Activated CD8-positive, alpha-beta T cell treated with anti-CD3 and anti-CD28 coated beads for 36 hours (primary cell): ENCODE measurements around the gene NCKIPSD. TPM values are rescaled to one million over a fixed set of nuclear protein-coding genes. Genes with fewer than 3 reads are reported as not detected.
A peak's percentile ranks its signal among the peaks of the same experiment; 100 is the strongest.

Experiments used
- ATAC-seq: fragments of 200-7000 bp; cut with Tn5 transposase; one replicate; pipeline ENCODE4 v1.10.0; 2021; ENCODE audit warnings: mild to moderate bottlenecking, moderate library complexity
- CTCF ChIA-PET: fragments of 350-600 bp; sonication (Branson Sonifier 250); formaldehyde crosslinking; loops from one replicate; lab custom pipeline; 2021; ENCODE audit warnings: antibody characterized with exemption; lab: Charles Lee
- POLR2A ChIA-PET: fragments of 350-600 bp; sonication (Branson Sonifier 250); formaldehyde crosslinking; loops from one replicate; lab custom pipeline; 2021; ENCODE audit warnings: antibody characterized with exemption; lab: Charles Lee
- DNase-seq: peaks from one replicate; pipeline ENCODE4 v3.0.0-alpha.2; 2020
- H3K27ac Mint-ChIP-seq: one replicate; pipeline ENCODE4 v1.8.0; 2021; ENCODE audit warnings: mild to moderate bottlenecking, mixed read lengths
- H3K27me3 Mint-ChIP-seq: one replicate; pipeline ENCODE4 v1.8.0; 2021; ENCODE audit warnings: mixed read lengths
- H3K36me3 Mint-ChIP-seq: one replicate; pipeline ENCODE4 v1.8.0; 2021; ENCODE audit warnings: low read depth, mixed read lengths
- H3K4me1 Mint-ChIP-seq: one replicate; pipeline ENCODE4 v1.8.0; 2021; ENCODE audit warnings: low read depth, mixed read lengths
- H3K4me3 Mint-ChIP-seq: one replicate; pipeline ENCODE4 v1.8.0; 2021; ENCODE audit warnings: mild to moderate bottlenecking, moderate library complexity, mixed read lengths
- H3K9me3 Mint-ChIP-seq: one replicate; pipeline ENCODE4 v1.8.0; 2021; ENCODE audit warnings: mixed read lengths
- intact Hi-C: fragments of 100-400 bp; cut with micrococcal nuclease; formaldehyde crosslinking; loops from one replicate; pipeline ENCODE4 v1.10.0; 2022
- total RNA-seq, 2 experiments: library from RNA; stranded (reverse); gene quantifications; one replicate each; pipeline ENCODE4 v1.2.3, GENCODE V29; 2021
- TF ChIP-seq, protein P1 (sequence below): fragments of 200-600 bp; IDR thresholded peaks from one replicate; pipeline ENCODE4 v1.8.0; 2022; ENCODE audit warnings: antibody characterized with exemption, mild to moderate bottlenecking

The NCKIPSD gene
- total RNA-seq, 2 experiments from 2014 or later = 69.7 to 73.8 TPM

DNA sequence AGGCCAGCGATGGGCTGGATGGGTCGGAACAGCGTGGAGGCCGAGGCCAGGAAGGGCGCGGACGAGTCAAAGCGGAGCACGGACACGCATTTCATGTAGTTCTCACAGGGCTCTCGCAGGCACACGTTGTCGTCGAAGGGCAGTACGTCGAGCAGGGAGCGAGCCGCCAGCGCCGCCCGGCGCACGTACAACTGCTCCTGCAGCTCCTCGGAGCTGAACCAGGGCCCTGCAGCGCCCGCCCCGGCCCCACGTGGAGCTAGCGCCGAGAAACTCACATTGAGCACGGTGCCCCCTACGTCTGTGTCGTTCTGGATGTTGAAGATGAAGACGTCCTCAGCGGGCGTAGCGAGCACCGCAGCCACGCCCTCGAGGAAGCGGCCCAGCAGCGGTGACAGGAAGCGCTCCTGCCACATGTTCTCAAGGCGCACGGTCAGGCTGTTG, 28.9 kb downstream of the NCKIPSD start:
- ChIA-PET CTCF (interaction anchor here (0.7 to 4.2 kb wide), 5 partner anchors 21 to 256 kb away, joined by 3 to 22 read pairs (median 5); partner anchors contain the start of gene SLC26A6), POLR2A (interaction anchor here (0.8 to 3.4 kb wide), 6 partner anchors 13 to 184 kb away, joined by 3 to 25 read pairs (median 5); partner anchors contain the start of gene SLC26A6)
- peaks cover 13% of the 10 kb centered on the region for H3K27me3 Mint-ChIP-seq
- H3K36me3 Mint-ChIP-seq = peaks cover 21% of the 10 kb centered on the region
- intact Hi-C loops = no loop called here
- H3K4me3 Mint-ChIP-seq = peak overlapping the region; percentile 80
- H3K9me3 Mint-ChIP-seq = no peaks in the 10 kb centered on the region
- H3K4me1 Mint-ChIP-seq = peaks cover 19% of the 10 kb centered on the region
- peak overlapping the region; percentile 84 for H3K27ac Mint-ChIP-seq
- TF ChIP-seq, protein P1, sequence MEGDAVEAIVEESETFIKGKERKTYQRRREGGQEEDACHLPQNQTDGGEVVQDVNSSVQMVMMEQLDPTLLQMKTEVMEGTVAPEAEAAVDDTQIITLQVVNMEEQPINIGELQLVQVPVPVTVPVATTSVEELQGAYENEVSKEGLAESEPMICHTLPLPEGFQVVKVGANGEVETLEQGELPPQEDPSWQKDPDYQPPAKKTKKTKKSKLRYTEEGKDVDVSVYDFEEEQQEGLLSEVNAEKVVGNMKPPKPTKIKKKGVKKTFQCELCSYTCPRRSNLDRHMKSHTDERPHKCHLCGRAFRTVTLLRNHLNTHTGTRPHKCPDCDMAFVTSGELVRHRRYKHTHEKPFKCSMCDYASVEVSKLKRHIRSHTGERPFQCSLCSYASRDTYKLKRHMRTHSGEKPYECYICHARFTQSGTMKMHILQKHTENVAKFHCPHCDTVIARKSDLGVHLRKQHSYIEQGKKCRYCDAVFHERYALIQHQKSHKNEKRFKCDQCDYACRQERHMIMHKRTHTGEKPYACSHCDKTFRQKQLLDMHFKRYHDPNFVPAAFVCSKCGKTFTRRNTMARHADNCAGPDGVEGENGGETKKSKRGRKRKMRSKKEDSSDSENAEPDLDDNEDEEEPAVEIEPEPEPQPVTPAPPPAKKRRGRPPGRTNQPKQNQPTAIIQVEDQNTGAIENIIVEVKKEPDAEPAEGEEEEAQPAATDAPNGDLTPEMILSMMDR = no peak
- DNase-seq (peak; percentile 57), ATAC-seq (peak; percentile 2)

DNA sequence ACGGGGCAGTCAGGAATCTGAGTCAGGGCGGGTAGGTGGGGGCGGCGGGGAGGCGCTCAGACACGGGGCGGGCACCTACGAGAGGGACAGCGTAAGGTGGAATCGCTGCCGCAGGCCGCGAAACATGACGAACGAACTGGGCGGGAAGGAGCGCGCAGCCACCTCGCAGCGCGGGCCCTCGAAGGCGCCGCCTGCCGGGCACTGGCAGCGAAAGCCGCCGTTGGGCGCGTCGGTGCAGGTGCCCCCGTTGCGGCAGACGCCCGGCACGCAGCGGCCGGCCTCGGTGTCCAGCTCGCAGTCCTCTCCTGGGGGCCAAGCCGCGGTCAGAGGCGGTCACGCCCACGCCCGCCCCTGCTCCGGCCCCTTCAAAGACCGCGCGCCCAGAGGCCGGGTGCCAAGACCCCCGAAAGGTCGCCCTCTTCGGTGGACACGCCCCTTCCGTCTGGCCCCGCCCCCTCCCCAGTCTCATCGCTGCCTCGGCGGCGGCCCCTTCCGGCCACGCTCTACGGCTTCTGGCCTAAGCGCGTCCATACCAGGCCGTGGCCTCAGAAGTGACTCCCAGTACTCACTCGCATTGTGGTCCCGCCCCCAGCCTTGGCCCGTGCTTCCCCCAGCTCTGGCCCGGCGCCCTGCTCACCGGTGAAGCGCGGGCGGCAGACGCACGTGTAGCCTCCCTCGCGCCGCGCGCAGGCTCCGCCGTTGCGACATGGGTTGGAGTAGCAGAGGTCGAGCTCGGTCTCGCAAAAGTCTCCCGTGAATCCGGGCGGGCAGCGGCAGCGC, 29.5 kb downstream of the NCKIPSD start:
- Mint-ChIP-seq H3K36me3 (peaks cover 21% of the 10 kb centered on the region), H3K27me3 (peaks cover 9% of the 10 kb centered on the region), H3K9me3 (no peaks in the 10 kb centered on the region), H3K4me1 (peaks cover 14% of the 10 kb centered on the region), H3K27ac (peak overlapping the region; percentile 93), H3K4me3 (peak overlapping the region; percentile 80)
- peak; percentile 83 for ATAC-seq
- TF ChIP-seq, protein P1 = peak; percentile 78
- peak; percentile 93 for DNase-seq
- ChIA-PET CTCF (interaction anchor here (1.3 to 4.2 kb wide), 4 partner anchors 21 to 255 kb away, joined by 3 to 22 read pairs (median 5); partner anchors contain the start of gene SLC26A6), POLR2A (interaction anchor here (0.7 to 3.4 kb wide), 7 partner anchors 12 to 763 kb away, joined by 3 to 25 read pairs (median 5); partner anchors contain the start of gene SLC26A6)
- intact Hi-C loops = no loop called here

DNA sequence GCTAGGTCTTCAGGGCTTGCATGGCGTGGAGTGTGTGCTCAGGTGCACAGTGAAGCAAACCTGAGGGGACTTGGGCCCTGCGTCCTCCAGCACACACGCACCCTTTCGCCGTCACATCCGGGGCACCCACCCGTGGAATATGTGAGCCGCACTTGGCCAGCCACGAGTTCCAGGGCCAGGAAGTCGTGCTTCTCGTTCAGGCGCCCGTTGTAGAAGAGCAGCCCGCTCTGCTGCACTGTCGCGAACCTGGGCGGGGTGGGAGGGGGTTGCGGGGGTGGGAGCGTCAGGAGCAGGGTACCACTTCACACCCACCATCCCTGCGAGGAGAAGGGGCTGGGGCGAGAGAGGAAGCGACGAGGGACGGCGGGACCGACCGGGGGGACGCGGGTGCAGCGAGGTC, 30.1 kb downstream of the NCKIPSD start:
- ChIA-PET CTCF (interaction anchor here (1.4 to 4.2 kb wide), 3 partner anchors 21 to 220 kb away, joined by 3 to 22 read pairs (median 5); partner anchors contain the start of gene SLC26A6), POLR2A (interaction anchor here (0.7 to 3.4 kb wide), 5 partner anchors 8 to 764 kb away, joined by 3 to 25 read pairs (median 5); partner anchors contain the start of gene SLC26A6)
- Mint-ChIP-seq H3K36me3 (peaks cover 21% of the 10 kb centered on the region), H3K27me3 (peaks cover 9% of the 10 kb centered on the region), H3K4me3 (peak overlapping the region; percentile 75), H3K27ac (peak overlapping the region; percentile 93), H3K9me3 (no peaks in the 10 kb centered on the region), H3K4me1 (peaks cover 14% of the 10 kb centered on the region)
- DNase-seq = peak; percentile 86
- intact Hi-C loops = no loop called here
- TF ChIP-seq, protein P1 = no peak
- ATAC-seq = peak; percentile 55

DNA sequence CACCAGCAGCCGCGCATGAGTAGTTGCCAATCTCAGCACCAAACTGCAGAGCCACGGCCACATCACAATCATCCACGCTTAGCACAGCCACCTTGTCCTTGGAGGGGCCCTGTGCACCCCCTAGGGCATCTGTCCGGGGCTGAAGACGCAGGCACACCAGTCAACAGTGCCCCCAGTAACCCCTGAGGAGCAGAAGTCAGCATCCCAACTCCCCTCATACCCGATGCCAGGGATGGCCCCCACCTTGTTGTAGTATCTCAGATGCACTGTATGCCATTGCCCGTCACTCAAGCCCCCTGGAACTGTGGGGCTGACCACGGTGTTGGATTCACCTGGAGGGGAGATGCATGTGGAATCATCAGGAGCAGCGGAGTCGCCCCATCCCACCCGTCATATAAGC, 30.7 kb downstream of the NCKIPSD start:
- ChIA-PET CTCF (interaction anchor here (1.5 to 4.2 kb wide), 2 partner anchors 20 to 219 kb away, joined by 3 to 22 read pairs; partner anchors contain the start of gene SLC26A6), POLR2A (interaction anchor here (1.1 to 3.4 kb wide), 3 partner anchors 9 to 20 kb away, joined by 4 to 25 read pairs (median 5); partner anchors contain the start of gene SLC26A6)
- Mint-ChIP-seq H3K9me3 (no peaks in the 10 kb centered on the region), H3K36me3 (peaks cover 21% of the 10 kb centered on the region), H3K27me3 (peaks cover 6% of the 10 kb centered on the region), H3K27ac (peak overlapping the region; percentile 93), H3K4me1 (peaks cover 14% of the 10 kb centered on the region), H3K4me3 (peak overlapping the region; percentile 75)
- DNase-seq (no peak), ATAC-seq (no peak)
- TF ChIP-seq, protein P1 = no peak
- intact Hi-C loops = no loop called here
